GM19468 (cell line): Measurements from ENCODE around the gene DBH.

Experiments used
- ATAC-seq: cut with Tn5 transposase; IDR thresholded peaks from one replicate; pipeline ENCODE4 v1.9.1; 2021; ENCODE audit warnings: mild to moderate bottlenecking, moderate library complexity, moderate number of reproducible peaks; ENCODE audit not compliant: unreplicated experiment; ENCODE audit errors: extremely low read depth

The DBH gene

GRCh38 chr9:133691626-133692363, 55.6 kb downstream of the DBH start:
- no peak for ATAC-seq

- no peak for ATAC-seq
Observed at GRCh38 chr9:133692364-133692985, 56.3 kb downstream of the DBH start.

- ATAC-seq = no peak
Observed at GRCh38 chr9:133693116-133693515, 57.0 kb downstream of the DBH start.

- ATAC-seq = no peak
Observed at GRCh38 chr9:133693703-133694529, 57.8 kb downstream of the DBH start.

DNA sequence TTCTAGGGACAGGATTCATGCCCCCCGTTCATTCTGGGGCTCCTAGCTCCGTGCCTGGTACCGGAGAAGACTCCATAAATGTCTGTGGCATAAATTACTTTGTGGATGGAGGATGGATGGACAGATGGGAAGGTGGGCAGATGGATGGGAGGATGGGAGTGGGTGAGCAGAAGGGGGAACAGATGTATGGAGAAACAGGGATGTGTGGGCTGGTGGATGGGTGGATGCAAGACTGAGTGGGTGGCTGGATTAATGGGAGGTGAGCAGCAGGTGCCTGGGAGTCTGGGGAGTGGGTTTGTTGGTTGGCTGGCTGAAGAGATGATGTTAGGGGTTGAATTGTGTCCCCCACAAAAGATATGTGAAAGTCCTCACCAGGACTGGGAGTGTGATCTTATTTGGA, 58.5 kb downstream of the DBH start:
- ATAC-seq = no peak

DNA sequence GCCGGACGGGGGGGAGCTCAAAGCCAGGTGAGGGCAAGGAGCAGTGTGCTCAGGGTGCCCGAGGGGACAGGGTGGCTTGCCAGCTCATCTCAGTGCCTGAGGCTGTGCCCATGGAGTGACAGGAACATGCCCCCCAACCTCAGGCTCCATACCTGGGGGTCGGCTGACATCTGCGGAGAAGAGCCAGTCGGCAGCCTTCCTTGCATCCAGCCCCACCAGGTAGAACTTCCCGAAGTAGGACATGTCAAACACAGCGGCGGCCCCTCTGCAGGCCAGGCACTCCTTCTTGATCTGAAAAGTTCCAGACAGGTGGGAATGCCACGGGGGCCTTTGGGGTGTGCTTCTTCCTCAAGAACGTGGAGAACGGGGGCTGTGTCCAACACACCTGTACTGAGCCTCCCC, 59.9 kb downstream of the DBH start:
- ATAC-seq = no peak

- no peak for ATAC-seq
Observed at GRCh38 chr9:133699546-133699945, 63.4 kb downstream of the DBH start.

GRCh38 chr9:133700819-133701320, 64.7 kb downstream of the DBH start:
- ATAC-seq = no peak

DNA sequence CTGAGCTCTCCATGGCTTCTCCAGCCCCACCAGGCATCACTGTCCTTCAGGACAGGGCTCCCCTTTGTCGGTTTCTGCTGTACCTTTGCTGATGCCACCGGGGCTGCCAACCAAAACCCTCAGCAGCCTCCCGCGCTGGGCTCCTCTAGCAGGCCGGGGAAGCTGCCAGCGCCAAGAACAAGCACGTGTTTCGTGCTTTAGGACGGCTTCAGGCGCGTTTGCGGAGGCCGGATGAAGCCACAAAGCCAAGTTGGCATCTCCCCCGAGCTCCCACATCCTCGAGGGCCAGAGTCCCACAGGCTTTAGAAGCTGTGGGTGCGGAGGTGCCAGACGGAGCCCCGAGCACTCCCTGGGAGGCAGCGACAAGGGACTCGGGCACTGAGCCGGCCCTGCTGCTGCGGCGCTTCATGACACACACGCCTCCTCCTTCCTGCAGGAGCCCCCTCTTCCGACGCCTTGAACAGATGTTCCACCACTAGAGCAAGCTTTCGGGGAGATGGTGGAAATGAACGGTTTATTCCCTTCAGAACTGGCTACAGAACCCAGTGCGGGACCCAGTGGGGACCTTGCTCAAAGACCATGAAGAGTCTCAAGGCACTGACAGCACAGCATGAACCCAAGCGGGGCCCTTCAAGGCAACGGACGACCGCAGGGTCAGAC, 65.3 kb downstream of the DBH start:
- no peak for ATAC-seq

DNA sequence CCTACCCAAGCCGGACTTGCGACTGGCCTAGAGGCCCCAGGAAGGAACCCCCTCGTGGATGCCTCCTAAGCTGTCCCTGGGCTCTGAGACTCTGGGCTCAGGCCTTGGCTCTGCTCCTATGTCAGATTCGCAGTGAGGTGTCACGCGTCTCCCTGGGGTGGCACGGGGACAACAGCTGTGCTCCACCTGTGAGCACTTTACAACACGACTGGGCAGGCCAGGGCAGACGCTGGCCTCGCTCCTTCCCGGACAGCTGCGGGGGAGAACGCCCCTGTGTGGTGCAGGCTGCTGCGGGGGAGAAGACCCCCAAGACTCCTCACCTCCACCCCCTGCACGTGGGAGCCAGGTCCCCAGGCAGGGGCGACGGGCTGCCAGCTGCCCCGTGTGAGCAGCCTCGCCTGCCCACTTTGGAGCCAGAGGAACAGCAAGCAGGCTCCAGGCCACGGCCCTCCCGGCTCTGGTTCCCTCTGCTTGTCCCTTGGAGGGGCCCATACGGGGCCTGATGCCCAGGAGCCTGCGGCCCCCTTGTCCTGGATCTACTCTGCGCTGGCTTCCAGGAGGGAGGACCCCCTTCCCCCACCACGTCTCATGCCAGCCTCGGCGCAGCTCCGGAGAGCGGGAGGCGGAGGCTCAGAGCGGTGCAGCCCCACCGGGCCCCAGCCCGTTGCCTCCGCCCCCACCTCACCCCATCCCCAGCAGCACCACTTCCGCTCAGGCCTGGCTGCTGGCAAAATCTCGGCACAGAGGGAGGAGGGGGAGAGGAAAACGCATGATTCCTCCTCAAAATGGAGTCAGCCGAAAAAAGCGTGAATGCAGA, 66.0 kb downstream of the DBH start:
- ATAC-seq = no peak

- no peak for ATAC-seq
Observed at GRCh38 chr9:133702798-133703590, 66.8 kb downstream of the DBH start.

DNA sequence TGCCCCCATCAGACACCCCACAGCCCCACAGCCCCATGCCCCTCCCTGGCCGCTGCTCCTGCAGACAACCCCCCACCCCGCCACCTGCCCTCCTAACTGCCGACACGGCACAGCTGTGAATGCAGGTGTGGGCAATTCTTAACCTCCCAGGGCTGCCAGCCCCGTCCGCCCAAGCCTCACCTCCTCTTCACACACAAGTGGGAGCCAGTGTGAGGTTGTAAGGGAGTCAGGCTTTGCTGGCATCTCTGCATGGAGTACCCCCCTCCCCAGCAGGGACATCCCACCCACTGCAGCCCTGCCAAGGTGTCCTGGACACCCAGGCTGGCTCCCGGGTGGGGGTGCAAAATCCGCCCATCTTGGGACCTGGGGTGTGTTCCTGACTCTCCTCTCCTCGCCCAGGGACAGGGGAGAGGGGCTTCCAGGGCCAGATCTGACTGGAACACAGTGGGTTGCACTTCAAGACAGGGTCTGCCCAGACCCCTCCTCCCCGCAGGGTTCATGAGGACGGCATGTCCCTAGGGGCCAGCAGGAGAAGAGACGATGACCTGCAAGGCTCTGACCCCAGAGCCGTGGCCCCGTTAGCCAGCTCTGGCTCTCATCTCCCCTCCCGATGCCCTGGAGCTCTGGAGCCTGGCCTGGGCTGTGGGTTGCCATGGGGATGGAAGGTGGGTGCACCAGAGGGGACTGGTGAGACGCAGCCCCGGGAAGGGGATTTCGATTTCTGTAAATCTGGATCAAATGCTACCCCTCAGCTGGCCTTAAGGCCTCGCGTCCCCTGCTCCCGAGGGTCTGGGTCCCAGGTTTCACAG, 67.6 kb downstream of the DBH start:
- no peak for ATAC-seq

GRCh38 chr9:133704711-133705181, 68.6 kb downstream of the DBH start:
- ATAC-seq = no peak

DNA sequence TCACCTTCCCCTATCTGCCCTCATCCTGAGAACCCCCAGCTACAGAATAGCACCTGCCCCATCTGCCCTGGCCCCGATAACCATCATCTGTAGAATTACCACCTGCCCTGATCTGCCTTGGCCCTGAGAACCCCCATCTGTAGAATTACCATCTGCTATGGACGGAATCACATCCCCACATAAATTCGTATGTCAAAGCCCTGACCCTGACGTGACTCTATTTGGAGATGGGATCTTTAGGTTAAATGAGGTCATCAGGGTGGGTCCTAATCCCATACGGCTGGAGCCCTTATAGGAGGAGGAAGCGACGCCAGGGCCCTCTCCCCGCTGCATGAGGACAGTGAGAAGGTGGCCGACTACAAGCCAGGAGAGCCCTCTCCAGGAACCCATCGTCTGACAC, 69.4 kb downstream of the DBH start:
- ATAC-seq = no peak

- no peak for ATAC-seq
Observed at GRCh38 chr9:133706307-133707050, 70.3 kb downstream of the DBH start.

GRCh38 chr9:133707065-133707762, 71.1 kb downstream of the DBH start:
- ATAC-seq = no peak
